ENCODE data around the gene TRIP4.

The TRIP4 gene

GRCh38 chr15:64429448-64429847 is 41.8 kb downstream of the TRIP4 start:
- TF ChIP-seq CTCF (IDR thresholded peaks at IDR 0.05) = no peak
- no peak for DNase-seq
- Histone ChIP-seq H3K4me3 (no peak overlapping the region), H3K9me3 (no peaks in the 10 kb centered on the region), H3K36me3 (peaks cover 23 to 62% (median 24%) of the 10 kb centered on the region in 3 donors), H3K27me3 (no peaks in the 10 kb centered on the region), H3K27ac (no peak overlapping the region), H3K4me1 (peaks cover 0 to 4% (median 2%) of the 10 kb centered on the region in 4 donors)
- intact Hi-C loops (cut with DNase I; ENCODE audit: low total_unique reads) = no loop called here

GRCh38 chr15:64430000-64430735 is 42.5 kb downstream of the TRIP4 start:
- Histone ChIP-seq H3K27ac (no peak overlapping the region), H3K4me1 (peaks cover 0 to 4% (median 2%) of the 10 kb centered on the region in 4 donors), H3K27me3 (no peaks in the 10 kb centered on the region), H3K4me3 (no peak overlapping the region), H3K36me3 (peaks cover 18 to 60% (median 19%) of the 10 kb centered on the region in 3 donors), H3K9me3 (no peaks in the 10 kb centered on the region)
- intact Hi-C loops (cut with DNase I; ENCODE audit: low total_unique reads) = loop anchor here (10.0 kb wide), 1 partner anchor 235 kb away; no protein-coding TSS in a partner anchor
- no peak for TF ChIP-seq CTCF (IDR thresholded peaks at IDR 0.05)
- DNase-seq = no peak

- Histone ChIP-seq H3K9me3 (no peaks in the 10 kb centered on the region), H3K4me1 (no peaks in the 10 kb centered on the region), H3K27ac (no peak overlapping the region), H3K4me3 (no peak overlapping the region), H3K27me3 (no peaks in the 10 kb centered on the region), H3K36me3 (peaks cover 4 to 28% (median 5%) of the 10 kb centered on the region in 3 donors)
- no peak for DNase-seq
- TF ChIP-seq CTCF (IDR thresholded peaks at IDR 0.05) = no peak
- intact Hi-C loops (cut with DNase I; ENCODE audit: low total_unique reads) = loop anchor here (10.0 kb wide), 1 partner anchor 227 kb away; no protein-coding TSS in a partner anchor
Observed at GRCh38 chr15:64437982-64438381, 50.3 kb downstream of the TRIP4 start.

GRCh38 chr15:64438653-64439447 is 51.2 kb downstream of the TRIP4 start:
- no peak for DNase-seq
- Histone ChIP-seq H3K36me3 (peaks cover 4 to 19% (median 5%) of the 10 kb centered on the region in 3 donors), H3K27me3 (no peaks in the 10 kb centered on the region), H3K27ac (no peak overlapping the region), H3K4me1 (peaks cover 0 to 5% (median 2%) of the 10 kb centered on the region in 4 donors), H3K4me3 (no peak overlapping the region), H3K9me3 (no peaks in the 10 kb centered on the region)
- intact Hi-C loops (cut with DNase I; ENCODE audit: low total_unique reads) = loop anchor here (10.0 kb wide), 1 partner anchor 226 kb away; no protein-coding TSS in a partner anchor
- no peak for TF ChIP-seq CTCF (IDR thresholded peaks at IDR 0.05)

- Histone ChIP-seq H3K4me3 (no peak overlapping the region), H3K27me3 (no peaks in the 10 kb centered on the region), H3K4me1 (peaks cover 0 to 9% (median 5%) of the 10 kb centered on the region in 4 donors), H3K27ac (no peak overlapping the region), H3K9me3 (no peaks in the 10 kb centered on the region), H3K36me3 (peaks cover 17 to 28% (median 19%) of the 10 kb centered on the region in 3 donors)
- TF ChIP-seq CTCF (IDR thresholded peaks at IDR 0.05) = no peak
- intact Hi-C loops (cut with DNase I; ENCODE audit: low total_unique reads) = no loop called here
- DNase-seq = no peak
Observed at GRCh38 chr15:64441852-64442251, 54.2 kb downstream of the TRIP4 start.
